Upper lobe of left lung (tissue), 4 donors: ENCODE measurements around the gene AANAT.

Experiments used
- CTCF ChIP-seq, 6 experiments: fragments of 450-650 bp in 4 of 6; fragments of 200-600 bp in 2 of 6; sonication (generic) in 2 of 6; IDR thresholded peaks; one replicate each; pipeline ENCODE4 v1.5.1; 2016 to 2019; ENCODE audit warnings: antibody characterized with exemption in 6 of 6
- EP300 ChIP-seq, 4 donors: sonication (generic); formaldehyde crosslinking; IDR thresholded peaks; one replicate each; pipeline ENCODE4 v1.5.1; 2017; ENCODE audit warnings: antibody characterized with exemption in 4 of 4, control low read depth in 2 of 4
- POLR2A ChIP-seq, 4 donors: fragments of 450-650 bp; IDR thresholded peaks; one replicate each; pipeline ENCODE4 v1.5.1; 2016 to 2017; ENCODE audit warnings: antibody characterized with exemption in 4 of 4, mild to moderate bottlenecking in 2 of 4
- POLR2AphosphoS5 ChIP-seq, 2 donors: sonication (generic); formaldehyde crosslinking; IDR thresholded peaks; one replicate each; pipeline ENCODE4 v1.5.1; 2017; ENCODE audit warnings: antibody characterized with exemption in 2 of 2

- TF ChIP-seq POLR2AphosphoS5 (IDR thresholded peaks at IDR 0.05) (peak; percentile 19 to 90), CTCF (IDR thresholded peaks at IDR 0.05) (no peak), POLR2A (IDR thresholded peaks at IDR 0.05) (peak in 2 of 4 donors; percentile 34 to 61), EP300 (IDR thresholded peaks at IDR 0.05) (no peak)
These were observed 32.8 kb downstream of the AANAT start for GRCh38 chr17:76500074-76500746.
